GM19463 (cell line): ENCODE data around the gene OBSCN.

ENCODE experiments used
- ATAC-seq: cut with Tn5 transposase; IDR thresholded peaks from one replicate; pipeline ENCODE4 v1.9.1; 2021; ENCODE audit warnings: mild to moderate bottlenecking, moderate library complexity; ENCODE audit not compliant: unreplicated experiment

Gene OBSCN

DNA sequence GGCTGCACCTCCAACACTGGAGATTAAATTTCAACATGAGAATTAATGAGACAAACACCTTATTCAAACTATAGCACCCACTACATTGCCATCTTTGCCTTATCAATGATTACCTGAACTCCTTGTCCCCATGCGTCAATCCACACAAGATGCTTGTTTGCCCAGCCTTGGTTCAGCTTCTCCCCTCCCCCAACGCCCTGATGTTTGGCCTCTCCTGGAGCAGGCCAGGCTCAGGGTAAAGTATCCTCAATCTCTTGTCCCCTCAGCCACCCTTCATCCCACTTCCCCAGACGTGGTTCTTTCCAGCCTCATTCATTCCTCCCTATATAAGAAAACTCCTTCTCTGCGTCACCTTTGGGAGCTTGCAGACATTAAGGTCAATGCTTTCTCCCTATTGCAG is 220.6 kb downstream of the OBSCN start:
- ATAC-seq, result no peak
